Inflammatory macrophage (primary cell): Measurements from ENCODE around the gene SLC6A18.
"Not testable (repeated sequence)": the region's sequence is repeated elsewhere in the genome, so short reads cannot be mapped to it uniquely, and the experiment has no call there.

ENCODE experiments used
- DNase-seq, 2 donors: peaks; one replicate each; pipeline ENCODE4 v3.0.0-alpha.2; 2020 to 2022

The SLC6A18 gene

DNA sequence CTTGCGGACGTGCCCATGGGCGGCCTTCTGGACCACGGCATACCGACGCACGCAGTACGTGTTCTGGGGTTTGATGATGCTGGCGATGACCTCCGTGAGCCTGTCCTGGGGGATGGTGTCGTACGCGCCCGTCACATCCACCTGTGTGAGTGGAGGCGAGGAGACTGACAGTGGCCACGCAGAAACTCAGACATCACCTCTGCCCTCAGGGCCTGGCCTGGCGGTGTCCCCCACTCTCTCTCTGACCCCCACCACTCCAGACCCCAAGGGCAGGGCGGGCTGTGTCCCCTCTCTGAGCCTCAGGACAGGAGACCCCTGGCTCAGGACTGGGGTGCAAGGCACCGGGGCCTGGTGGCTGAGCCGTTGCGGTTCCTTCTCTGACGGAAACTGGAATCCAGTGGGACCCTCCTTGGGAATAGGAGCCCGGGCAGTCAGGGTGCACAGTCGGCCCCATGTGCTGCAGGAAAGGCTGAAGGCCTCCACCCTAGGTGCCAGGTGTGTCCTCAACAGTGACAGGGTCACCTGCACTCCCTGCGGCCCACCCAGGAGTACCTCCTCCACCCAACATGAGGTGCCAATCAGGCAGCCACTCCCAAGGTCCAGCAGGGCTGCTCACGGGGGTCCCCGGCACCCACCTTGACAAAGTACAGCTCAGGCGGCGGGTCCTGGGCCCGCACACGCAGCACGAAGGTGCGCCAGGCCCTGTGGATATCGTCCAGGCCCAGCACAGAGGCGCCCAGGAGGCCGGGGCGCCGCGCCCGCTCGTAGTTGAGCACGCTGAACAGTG, 53.7 kb downstream of the SLC6A18 start:
- no peak for DNase-seq

DNA sequence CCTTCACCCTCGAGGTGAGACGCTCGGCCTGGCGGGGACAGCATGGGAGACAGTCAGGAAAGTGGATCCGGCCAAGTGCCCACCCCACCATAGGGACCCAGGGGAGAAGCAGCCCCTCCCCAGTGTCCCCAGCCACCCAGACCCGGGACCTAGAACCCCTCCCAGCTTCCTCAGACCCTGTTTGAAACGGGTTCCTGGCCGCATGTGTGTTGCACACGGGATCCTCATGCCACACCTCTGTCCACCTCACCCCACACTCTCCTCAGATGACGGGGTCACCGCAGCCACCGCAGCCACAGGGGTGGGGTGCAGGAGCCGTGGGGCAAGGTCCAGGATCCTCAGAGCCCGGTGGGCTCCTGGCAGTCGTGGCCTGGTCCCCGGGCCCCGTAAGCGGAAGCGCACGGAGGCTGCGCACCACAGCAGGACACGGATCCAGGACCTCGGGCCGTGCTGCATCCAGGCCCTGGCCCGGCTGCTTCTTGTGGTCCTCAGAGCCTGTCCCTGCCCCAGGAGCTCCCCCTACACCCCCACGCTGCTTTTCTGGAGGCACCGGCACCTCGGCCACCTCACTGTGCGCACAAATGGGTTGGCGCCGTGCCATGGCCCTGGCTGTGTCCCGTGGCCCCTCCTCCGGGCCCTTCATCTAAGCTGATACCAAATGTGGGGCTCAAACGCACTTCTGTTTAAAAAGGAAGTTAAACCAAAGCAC, 54.4 kb downstream of the SLC6A18 start:
- DNase-seq: no peak

DNA sequence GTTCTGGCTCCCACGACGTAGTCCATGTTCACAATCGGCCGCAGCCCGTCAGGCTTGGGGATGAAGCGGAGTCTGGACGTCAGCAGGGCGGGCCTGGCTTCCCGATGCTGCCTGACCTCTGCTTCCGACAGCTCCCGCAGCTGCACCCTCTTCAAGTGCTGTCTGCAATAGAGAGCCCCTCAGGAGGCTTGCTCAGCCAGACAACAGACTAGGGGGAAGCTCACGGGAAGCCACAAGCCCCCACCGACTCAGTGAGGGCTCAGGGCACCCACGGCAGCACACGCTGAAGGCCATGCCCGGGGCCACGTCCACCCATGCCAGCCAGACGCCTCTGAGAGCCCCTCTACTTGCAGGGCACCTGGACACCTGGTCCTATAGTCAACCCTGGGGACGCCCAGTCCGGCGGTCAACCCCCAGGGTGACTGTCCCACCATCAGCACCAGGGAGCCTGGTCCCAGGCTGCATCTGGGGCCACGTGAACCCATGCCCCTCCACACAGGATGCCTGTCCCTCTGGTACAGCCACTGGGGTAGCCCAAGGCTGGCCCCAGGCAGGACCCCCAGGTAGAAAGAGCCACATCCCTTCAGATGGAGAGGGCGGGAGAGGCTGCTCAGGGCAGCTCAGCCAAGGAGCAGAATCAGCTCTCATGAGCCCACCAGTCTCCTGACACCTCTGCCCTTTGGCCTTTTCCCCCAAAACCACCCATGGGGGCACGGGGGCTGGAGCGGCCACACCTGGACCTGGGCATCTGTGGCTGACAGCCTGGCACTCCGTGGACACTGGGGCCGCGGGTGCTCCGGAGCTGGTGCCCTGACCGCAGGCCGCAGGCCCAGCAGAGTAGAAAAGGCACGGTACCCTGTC, 55.2 kb downstream of the SLC6A18 start:
- DNase-seq: no peak

DNA sequence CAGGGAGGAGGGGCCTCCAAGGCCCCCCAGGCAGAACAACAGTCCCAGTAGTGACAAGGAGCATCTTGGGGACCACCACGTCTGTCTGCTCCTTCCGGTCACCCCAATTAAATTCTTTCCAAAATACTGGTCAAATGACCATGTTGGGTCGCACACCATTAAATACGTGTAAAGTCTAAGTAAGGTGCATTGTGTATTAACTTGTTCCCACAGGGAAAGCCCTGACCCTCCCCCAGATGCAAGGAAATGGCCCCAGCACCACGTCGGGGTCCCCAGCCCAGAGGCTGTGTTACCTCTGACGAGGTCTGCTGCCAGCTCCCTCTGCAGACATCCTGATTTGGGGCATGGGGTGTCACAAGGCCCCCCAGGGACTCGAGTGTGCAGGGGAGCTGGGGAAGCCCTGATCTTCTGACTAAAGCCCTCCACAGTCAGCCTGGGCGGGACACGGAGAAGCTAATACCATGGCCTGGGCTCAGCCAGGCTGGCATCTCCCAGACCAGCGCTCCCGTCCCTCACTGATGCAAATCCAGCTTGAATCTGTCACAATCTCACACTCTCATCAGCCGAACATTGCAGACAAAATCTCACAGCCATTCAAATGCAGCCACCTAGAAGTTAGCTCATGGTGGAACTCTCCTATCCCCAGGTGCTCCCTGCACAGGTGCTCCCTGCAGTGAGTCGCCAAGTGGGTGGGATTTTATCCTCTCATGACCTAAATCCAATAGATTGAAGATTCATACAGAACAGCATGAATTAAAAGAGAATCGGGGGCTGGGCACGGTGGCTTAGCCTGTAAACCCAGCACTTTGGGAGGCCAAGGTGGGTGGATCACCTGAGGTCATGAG, 56.1 kb downstream of the SLC6A18 start:
- DNase-seq: no peak

DNA sequence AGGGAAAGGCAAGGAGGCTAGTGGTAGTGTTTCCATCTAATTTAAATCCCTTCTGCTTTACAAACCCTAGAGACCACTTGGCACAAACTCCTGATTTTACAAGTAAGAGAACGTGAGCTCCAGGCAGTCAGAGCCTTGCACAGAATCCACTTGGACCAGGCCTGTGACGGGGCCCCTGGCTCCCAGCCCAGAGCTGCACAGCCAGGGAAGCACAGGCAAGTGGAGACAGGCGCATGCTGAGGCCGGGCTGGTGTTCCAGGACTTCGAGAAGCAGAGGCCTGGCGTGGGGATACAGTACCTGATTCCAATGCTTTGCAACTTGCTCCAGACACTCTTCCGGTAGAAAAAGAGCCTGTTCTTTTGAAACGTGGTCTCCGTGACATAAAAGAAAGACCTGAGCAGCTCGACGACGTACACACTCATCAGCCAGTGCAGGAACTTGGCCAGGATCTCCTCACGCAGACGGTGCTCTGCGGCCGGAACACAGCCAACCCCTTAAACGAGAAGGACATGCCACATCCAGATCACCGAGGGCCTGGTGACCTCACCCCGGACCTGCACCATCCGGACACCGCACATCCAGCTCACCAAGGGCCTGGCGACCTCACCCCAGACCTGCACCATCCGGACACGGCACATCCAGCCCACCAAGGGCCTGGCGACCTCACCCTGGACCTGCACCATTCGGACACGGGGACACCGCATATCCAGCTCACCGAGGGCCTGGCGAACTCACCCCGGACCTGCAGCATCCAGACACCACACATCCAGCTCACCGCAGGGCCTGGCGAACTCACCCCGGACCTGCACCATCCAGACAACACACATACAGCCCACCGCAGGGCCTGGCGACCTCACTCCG, 57.2 kb downstream of the SLC6A18 start:
- DNase-seq: no peak

DNA sequence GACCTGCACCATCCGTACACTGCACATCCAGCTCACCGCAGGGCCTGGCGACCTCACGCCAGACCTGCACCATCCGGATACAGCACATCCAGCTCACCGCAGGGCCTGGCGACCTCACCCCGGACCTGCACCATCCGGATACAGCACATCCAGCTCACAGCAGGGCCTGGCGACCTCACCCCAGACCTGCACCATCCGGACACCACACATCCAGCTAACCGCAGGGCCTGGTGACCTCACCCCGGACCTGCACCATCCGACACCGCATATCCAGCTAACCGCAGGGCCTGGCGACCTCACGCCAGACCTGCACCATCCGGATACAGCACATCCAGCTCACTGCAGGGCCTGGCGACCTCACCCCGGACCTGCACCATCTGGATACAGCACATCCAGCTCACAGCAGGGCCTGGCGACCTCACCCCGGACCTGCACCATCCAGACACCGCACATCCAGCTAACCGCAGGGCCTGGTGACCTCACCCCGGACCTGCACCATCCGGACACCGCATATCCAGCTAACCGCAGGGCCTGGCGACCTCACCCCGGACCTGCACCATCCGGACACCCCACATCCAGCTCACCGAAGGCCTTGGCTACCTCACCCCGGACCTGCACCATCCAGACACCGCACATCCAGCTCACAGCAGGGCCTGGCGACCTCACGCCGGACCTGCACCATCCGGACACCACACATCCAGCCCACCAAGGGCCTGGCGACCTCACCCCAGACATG, 58.0 kb downstream of the SLC6A18 start:
- not testable (repeated sequence) for DNase-seq

DNA sequence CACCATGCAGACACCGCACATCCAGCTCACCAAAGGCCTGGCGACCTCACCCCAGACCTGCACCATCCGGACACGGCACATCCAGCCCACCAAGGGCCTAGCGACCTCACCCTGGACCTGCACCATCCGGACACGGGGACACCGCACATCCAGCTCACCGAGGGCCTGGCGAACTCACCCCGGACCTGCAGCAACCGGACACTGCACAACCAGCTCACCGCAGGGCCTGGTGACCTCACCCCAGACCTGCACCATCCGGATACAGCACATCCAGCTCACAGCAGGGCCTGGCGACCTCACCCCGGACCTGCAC, 58.5 kb downstream of the SLC6A18 start:
- DNase-seq: not testable (repeated sequence)

DNA sequence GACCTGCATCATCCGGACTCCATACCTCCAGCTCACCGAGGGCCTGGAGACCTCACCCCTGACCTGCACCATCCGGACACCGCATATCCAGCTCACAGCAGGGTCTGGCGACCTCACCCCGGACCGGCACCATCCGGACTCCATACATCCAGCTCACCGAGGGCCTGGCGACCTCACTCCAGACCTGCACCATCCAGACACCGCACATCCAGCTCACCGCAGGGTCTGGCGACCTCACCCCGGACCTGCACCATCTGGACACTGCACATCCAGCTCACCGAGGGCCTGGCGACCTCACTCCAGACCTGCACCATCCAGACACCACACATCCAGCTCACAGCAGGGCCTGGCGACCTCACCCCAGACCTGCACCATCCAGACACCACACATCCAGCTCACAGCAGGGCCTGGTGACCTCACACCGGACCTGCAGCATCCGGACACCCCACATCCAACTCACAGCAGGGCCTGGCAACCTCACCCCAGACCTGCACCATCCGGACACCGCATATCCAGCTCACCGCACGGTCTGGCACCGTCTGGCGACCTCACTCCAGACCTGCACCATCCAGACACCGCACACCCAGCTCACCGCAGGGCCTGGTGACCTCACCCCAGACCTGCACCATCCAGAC, 59.3 kb downstream of the SLC6A18 start:
- DNase-seq: not testable (repeated sequence)

DNA sequence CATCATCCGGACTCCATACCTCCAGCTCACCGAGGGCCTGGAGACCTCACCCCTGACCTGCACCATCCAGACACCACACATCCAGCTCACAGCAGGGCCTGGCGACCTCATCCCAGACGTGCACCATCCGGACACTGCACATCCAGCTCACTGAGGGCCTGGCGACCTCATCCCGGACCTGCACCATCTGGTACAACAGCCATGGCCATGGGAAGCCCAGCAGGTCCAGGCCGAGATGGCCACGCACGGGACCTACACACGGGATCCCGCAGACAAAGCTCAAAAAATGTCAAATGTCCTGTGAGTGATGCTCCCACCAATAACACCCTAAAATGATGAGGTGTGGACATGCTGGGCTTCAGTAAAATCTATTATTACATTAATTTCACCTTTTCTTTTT, 60.0 kb downstream of the SLC6A18 start:
- no peak for DNase-seq

DNA sequence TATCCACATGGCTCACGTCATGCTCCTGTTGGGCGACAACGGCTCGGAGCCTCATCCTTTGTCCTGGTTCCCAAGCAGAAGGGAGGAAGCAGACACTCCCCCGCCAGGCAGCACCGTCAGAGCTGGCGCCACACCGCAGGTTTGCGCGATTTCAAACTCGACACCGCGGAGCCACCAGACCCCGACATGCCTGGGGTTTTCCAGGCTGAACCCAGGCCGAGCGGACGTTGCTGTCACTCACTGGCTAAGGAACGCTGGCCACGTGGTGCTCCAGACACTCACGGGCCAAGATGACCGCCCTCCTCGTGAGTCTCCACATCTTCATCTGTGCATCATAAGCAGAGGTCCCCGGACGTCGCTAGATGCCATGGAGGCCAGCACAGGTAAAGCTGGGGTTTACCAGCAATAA, 60.7 kb downstream of the SLC6A18 start:
- DNase-seq: no peak

DNA sequence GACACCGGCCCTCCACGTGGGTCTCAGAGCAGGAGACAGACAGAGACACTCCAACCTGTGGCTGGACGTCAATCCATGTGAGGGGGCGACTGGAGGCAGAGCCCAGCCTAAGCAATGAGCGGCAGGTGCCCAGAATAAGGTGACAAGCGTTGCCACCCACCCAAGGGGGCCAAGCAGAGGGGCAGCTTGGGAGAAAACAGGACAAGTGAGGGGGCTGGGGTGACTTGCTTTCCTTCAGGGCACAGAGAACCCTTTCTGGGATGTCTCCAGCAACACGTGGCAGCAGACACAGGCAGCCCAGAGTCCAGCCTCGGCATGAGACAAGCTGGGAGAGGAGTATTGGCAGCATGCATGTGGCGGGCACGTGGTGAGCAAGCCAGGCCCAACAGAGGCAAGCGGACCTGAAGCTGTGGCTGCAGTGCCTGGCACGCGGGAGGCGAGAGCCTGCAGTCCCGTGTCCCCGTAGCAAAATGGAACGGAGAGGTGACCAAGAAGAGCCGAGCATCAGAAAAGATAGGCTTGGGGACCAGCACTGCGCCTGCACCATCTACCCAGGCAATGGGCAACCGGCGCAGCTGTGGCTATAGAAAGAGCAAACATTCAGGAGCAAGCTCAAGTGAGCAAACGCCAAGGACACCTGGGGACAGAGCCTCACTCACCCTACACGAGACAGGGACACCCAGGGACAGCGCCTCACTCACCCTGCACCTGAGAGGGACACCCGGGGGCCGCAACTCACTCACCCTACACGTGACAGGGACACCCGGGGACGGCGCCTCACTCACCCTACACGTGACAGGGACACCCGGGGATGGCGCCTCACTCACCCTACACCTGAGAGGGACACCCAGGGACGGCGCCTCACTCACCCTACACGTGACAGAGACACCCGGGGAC, 63.5 kb downstream of the SLC6A18 start:
- no peak for DNase-seq

DNA sequence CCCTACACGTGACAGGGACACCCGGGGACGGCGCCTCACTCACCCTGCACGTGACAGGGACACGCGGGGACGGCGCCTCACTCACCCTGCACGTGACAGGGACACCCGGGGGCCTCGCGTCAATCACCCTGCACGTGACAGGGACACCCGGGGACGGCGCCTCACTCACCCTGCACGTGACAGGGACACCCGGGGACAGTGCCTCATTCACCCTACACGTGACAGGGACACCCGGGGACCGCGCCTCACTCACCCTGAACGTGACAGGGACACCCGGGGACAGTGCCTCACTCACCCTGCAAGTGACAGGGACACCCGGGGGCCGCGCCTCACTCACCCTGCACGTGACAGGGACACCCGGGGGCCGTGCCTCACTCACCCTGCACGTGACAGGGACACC, 64.4 kb downstream of the SLC6A18 start:
- DNase-seq: not testable (repeated sequence)

DNA sequence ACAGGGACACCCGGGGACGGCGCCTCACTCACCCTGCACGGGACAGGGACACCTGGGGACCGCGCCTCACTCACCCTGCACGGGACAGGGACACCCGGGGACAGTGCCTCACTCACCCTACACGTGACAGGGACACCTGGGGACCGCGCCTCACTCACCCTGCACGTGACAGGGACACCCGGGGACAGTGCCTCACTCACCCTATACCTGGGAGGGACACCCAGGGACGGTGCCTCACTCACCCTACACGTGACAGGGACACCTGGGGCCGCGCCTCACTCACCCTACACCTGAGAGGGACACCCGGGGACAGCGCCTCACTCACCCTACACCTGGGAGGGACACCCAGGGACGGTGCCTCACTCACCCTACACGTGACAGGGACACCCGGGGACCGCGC, 65.8 kb downstream of the SLC6A18 start:
- not testable (repeated sequence) for DNase-seq

DNA sequence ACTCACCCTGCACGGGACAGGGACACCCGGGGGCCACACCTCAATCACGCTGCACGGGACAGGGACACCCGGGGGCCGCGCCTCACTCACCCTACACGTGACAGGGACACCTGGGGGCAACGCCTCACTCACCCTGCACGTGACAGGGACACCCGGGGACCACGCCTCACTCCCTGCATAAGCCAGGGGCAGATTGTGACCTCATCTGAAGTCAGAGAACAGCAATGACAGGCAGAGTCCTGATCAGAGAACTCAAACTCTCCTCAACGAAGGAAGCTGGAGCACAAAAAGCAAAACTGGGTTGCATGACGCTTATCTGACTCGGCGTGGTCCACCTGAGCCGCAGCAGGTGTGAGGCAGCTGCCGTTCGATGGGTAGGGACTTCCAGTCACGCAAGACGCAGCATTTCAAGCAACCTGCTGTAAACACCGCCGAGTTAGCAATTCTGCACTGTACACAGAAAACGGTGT, 66.5 kb downstream of the SLC6A18 start:
- DNase-seq: no peak

DNA sequence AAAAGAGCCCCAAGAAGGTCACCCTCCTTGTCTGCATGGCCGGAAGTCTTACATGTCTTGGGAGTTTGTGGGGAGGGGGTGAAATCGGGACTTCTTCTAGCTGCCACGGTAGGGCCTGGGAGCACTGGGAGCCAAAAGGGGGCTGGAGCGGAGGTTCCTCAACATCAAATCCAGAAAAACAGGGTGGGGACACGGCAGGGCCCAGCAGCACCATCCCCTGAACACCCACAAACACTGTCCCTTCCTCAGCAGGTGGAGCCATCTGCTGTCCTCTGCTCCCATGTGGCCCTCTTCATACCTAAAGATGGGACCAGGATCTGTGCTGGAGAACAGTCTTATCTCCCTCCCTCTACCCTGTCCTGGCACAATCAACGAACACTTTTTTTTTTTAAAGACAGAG, 67.0 kb downstream of the SLC6A18 start:
- DNase-seq: no peak

DNA sequence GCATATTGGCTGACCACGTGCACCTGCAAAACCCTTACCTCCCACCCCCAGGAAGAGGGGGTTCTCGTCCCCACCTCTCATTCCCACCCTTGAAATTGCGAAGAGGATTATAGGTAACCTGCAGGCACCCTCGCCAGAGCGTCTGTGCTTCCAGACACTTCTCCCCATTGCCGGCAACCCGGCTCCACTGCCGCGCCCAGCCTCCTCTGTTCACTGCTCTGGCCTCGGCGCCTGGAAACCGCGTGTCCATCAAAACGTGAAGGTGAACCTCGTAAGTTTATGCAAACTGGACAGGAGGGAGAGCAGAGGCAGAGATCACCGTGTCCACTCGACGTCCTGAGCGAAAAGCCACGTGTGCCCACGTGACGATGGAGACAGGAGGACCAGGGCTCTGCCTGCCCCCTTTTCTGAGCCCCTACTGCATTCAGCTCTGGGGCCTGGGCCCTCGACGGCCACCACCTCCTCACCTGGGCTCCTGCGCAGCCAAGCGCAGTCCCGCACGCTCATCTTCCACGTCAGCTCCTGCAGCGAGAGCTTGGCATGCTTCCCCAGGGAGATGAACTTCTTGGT, 67.8 kb downstream of the SLC6A18 start:
- no peak for DNase-seq

DNA sequence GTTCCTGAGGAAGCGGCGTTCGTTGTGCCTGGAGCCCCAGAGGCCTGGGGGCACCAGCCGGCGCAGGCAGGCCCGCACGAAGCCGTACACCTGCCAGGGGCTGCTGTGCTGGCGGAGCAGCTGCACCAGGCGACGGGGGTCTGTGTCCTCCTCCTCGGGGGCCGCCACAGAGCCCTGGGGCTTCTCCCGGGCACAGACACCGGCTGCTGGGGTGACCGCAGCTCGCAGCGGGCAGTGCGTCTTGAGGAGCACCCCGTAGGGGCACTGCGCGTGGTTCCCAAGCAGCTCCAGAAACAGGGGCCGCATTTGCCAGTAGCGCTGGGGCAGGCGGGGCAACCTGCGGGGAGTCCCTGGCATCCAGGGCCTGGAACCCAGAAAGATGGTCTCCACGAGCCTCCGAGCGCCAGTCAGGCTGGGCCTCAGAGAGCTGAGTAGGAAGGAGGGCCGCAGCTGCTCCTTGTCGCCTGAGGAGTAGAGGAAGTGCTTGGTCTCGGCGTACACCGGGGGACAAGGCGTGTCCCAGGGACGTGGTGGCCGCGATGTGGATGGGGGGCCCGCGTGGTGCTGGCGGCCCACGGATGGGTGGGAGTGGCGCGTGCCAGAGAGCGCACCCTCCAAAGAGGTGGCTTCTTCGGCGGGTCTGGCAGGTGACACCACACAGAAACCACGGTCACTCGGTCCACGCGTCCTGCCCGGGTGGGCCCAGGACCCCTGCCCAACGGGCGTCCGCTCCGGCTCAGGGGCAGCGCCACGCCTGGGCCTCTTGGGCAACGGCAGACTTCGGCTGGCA, 68.4 kb downstream of the SLC6A18 start:
- DNase-seq: no peak
